H7 (cell line): Measurements from ENCODE around the gene CEP104. TPM values are rescaled to one million over a fixed set of nuclear protein-coding genes. Genes with fewer than 3 reads are reported as not detected.
"Not testable (repeated sequence)": the region's sequence is repeated elsewhere in the genome, so short reads cannot be mapped to it uniquely, and the experiment has no call there.

ENCODE experiments used
- DNase-seq: peaks from one replicate; pipeline ENCODE4 v3.0.0; 2012
- H3K27me3 ChIP-seq: 2 replicates; pipeline ENCODE4 v1.6.0; 2011; ENCODE audit warnings: mild to moderate bottlenecking, low read length; ENCODE audit not compliant: control insufficient read depth, insufficient read depth
- H3K36me3 ChIP-seq: replicated peaks from 2 replicates; pipeline ENCODE4 v1.5.1; 2011; ENCODE audit warnings: low read length; ENCODE audit not compliant: control insufficient read depth, insufficient read depth
- H3K4me3 ChIP-seq: 2 replicates; pipeline ENCODE4 v1.5.1; 2011; ENCODE audit warnings: low read depth, mild to moderate bottlenecking, control low read depth, low read length, moderate library complexity; ENCODE audit not compliant: insufficient read depth
- total RNA-seq: library from RNA; depleted of rRNA; stranded (reverse); fragments of >200 nt; shearing (Covaris generic); gene quantifications from 2 replicates; pipeline ENCODE4 v1.2.3, GENCODE V29; 2014

The CEP104 gene
- total RNA-seq, 1 experiment from 2014 or later = 22.8 TPM

GRCh38 chr1:3816331-3817137, 40.5 kb downstream of the CEP104 start:
- Histone ChIP-seq H3K4me3 (no peak overlapping the region), H3K36me3 (peaks cover 1% of the 10 kb centered on the region), H3K27me3 (no peaks in the 10 kb centered on the region)
- no peak for DNase-seq

- no peak overlapping the region for H3K4me3 ChIP-seq
- no peak for DNase-seq
- no peaks in the 10 kb centered on the region for H3K27me3 ChIP-seq
- H3K36me3 ChIP-seq = no peaks in the 10 kb centered on the region; the same call in 1 of the 2 replicates
Observed at GRCh38 chr1:3814771-3815561, 42.0 kb downstream of the CEP104 start.

- no peaks in the 10 kb centered on the region; the same call in 1 of the 2 replicates for H3K36me3 ChIP-seq
- H3K4me3 ChIP-seq = no peak overlapping the region
- no peaks in the 10 kb centered on the region for H3K27me3 ChIP-seq
- no peak for DNase-seq
Observed at GRCh38 chr1:3814065-3814464, 42.9 kb downstream of the CEP104 start.

GRCh38 chr1:3811595-3811911, 45.5 kb downstream of the CEP104 start:
- DNase-seq = no peak
- H3K36me3 ChIP-seq = no peaks in the 10 kb centered on the region; the same call in 1 of the 2 replicates
- H3K4me3 ChIP-seq = no peak overlapping the region
- H3K27me3 ChIP-seq = no peaks in the 10 kb centered on the region

GRCh38 chr1:3810149-3810761, 46.8 kb downstream of the CEP104 start:
- DNase-seq, H3K36me3 ChIP-seq, H3K4me3 ChIP-seq, H3K27me3 ChIP-seq: not testable (repeated sequence)

GRCh38 chr1:3809680-3810079, 47.3 kb downstream of the CEP104 start:
- no peaks in the 10 kb centered on the region for H3K36me3 ChIP-seq
- H3K4me3 ChIP-seq = no peak overlapping the region
- H3K27me3 ChIP-seq = no peaks in the 10 kb centered on the region
- no peak for DNase-seq

GRCh38 chr1:3807769-3808168, 49.2 kb downstream of the CEP104 start:
- H3K4me3 ChIP-seq = no peak overlapping the region
- H3K27me3 ChIP-seq = no peaks in the 10 kb centered on the region
- no peaks in the 10 kb centered on the region for H3K36me3 ChIP-seq
- no peak for DNase-seq

- Histone ChIP-seq H3K36me3 (no peaks in the 10 kb centered on the region), H3K4me3 (no peak overlapping the region), H3K27me3 (no peaks in the 10 kb centered on the region)
- DNase-seq = no peak
Observed at GRCh38 chr1:3805038-3805437, 52.0 kb downstream of the CEP104 start.

GRCh38 chr1:3804627-3804944, 52.4 kb downstream of the CEP104 start:
- H3K36me3 ChIP-seq, H3K27me3 ChIP-seq, H3K4me3 ChIP-seq, DNase-seq: not testable (repeated sequence)

GRCh38 chr1:3803905-3804626, 52.9 kb downstream of the CEP104 start:
- Histone ChIP-seq H3K36me3 (no peaks in the 10 kb centered on the region), H3K27me3 (no peaks in the 10 kb centered on the region), H3K4me3 (no peak overlapping the region)
- no peak for DNase-seq

GRCh38 chr1:3800795-3801194, 56.2 kb downstream of the CEP104 start:
- DNase-seq, H3K27me3 ChIP-seq, H3K4me3 ChIP-seq, H3K36me3 ChIP-seq: not testable (repeated sequence)

GRCh38 chr1:3799976-3800685, 56.9 kb downstream of the CEP104 start:
- Histone ChIP-seq H3K36me3 (no peaks in the 10 kb centered on the region), H3K27me3 (no peaks in the 10 kb centered on the region), H3K4me3 (no peak overlapping the region)
- peak; percentile 52 for DNase-seq

- Histone ChIP-seq H3K4me3 (peak within 1 kb of the TSS; percentile 88), H3K36me3 (no peaks in the 10 kb centered on the region), H3K27me3 (no peaks in the 10 kb centered on the region)
- peak; percentile 95 for DNase-seq
Observed at GRCh38 chr1:3796215-3797061, 60.6 kb downstream of the CEP104 start, which contains the start of gene LRRC47. Gene LRRC47 (minus strand): TSS chr1:3796498. CDS start chr1:3796476, 22 bp downstream.
